Kidney (tissue), 14 donors: Measurements from ENCODE around the gene EGR2. TPM values are rescaled to one million over a fixed set of nuclear protein-coding genes. Genes with fewer than 3 reads are reported as not detected.

Experiments used
- DNase-seq, 5 donors: peaks; one replicate each; pipeline ENCODE4 v3.0.0-alpha.2; 2013 to 2020
- FAIRE-seq: peaks from 2 replicates; lab custom pipeline; 2012; peaks lifted over from hg19 to GRCh38; lab: Jason Lieb, UNC
- H3K27ac ChIP-seq, 2 donors: one replicate each; pipeline ENCODE4 v1.7.0; 2013; ENCODE audit warnings: low read depth in 2 of 2, low read length in 2 of 2, inconsistent platforms in 1 of 2
- H3K27me3 ChIP-seq: one replicate; pipeline ENCODE4 v1.7.1; 2013; ENCODE audit warnings: low read length, inconsistent platforms; ENCODE audit not compliant: control insufficient read depth, insufficient read depth
- H3K36me3 ChIP-seq, 3 donors: one replicate each; pipeline versions ENCODE4 v1.7.0 to v1.7.1; 2013; ENCODE audit warnings: low read length in 3 of 3, control low read depth in 1 of 3, inconsistent platforms in 1 of 3; ENCODE audit not compliant: insufficient read depth in 3 of 3, control insufficient read depth in 2 of 3
- H3K4me1 ChIP-seq, 3 donors: one replicate each; pipeline versions ENCODE4 v1.7.0 to v1.7.1; 2013; ENCODE audit warnings: low read length in 3 of 3, inconsistent platforms in 1 of 3, low read depth in 1 of 3; ENCODE audit not compliant: control insufficient read depth in 2 of 3, insufficient read depth in 2 of 3
- H3K4me3 ChIP-seq, 3 donors: one replicate each; pipeline versions ENCODE4 v1.7.0 to v1.8.1; 2013; ENCODE audit warnings: low read length in 3 of 3, control low read depth in 1 of 3, inconsistent platforms in 1 of 3
- H3K9ac ChIP-seq, 3 donors: one replicate each; pipeline versions ENCODE4 v1.7.0 to v1.7.1; 2013; ENCODE audit warnings: low read length in 3 of 3, control low read depth in 1 of 3, inconsistent platforms in 1 of 3
- H3K9me3 ChIP-seq, 3 donors: one replicate each; pipeline versions ENCODE4 v1.7.0 to v1.7.1; 2013; ENCODE audit warnings: low read length in 3 of 3, control low read depth in 1 of 3, inconsistent platforms in 1 of 3; ENCODE audit not compliant: control insufficient read depth in 2 of 3, insufficient read depth in 1 of 3
- CTCF ChIP-seq: IDR thresholded peaks from 3 replicates; pipeline ENCODE4 v1.5.1; 2012; ENCODE audit warnings: mild to moderate bottlenecking, moderate library complexity, borderline replicate concordance; ENCODE audit not compliant: insufficient read depth; ENCODE audit errors: extremely low read depth
- intact Hi-C: fragments of 100-400 bp; cut with DNase I; formaldehyde crosslinking; loops from one replicate; pipeline ENCODE4 v1.11.1; 2022
- polyA plus RNA-seq: library from polyadenylated mRNA; stranded (reverse); fragments of 350-450 nt; fragmentation: Illumina TruSeq; extraction: RNeasy Lipid Tissue Mini Kit (QIAGEN cat#74804); gene quantifications from one replicate; pipeline ENCODE4 v1.2.3, GENCODE V29; 2014; ENCODE audit warnings: low read depth, low replicate concordance; ENCODE audit not compliant: insufficient read depth
- total RNA-seq: library from RNA; stranded (reverse); fragmentation: NEBNext Ultra II Directional; extraction: Animal tissue kit (Norgen Biotek cat#: 25700); gene quantifications from one replicate; pipeline ENCODE4 v1.2.1, GENCODE V29; 2021
- donor health status: control.
- donor health status: control.
- donor health status: control.
- donor health status: control.
- donor health status: control.
- donor health status: DM: yes; HTN: yes; CAD: no.
- donor health status: Normal renal cell carcinoma (clear cell type).

EGR2 gene
- total and polyA plus RNA-seq, 2 donors from 2014 or later: 0.30 to 1.6 TPM

GRCh38 chr10:62806251-62806650 is 9.9 kb downstream of the EGR2 start:
- no peak for TF ChIP-seq CTCF
- peak overlapping the region in 1 of 3 donors; percentile 17 for H3K9ac ChIP-seq
- no peaks in the 10 kb centered on the region for H3K27me3 ChIP-seq
- no peak for FAIRE-seq
- intact Hi-C loops: no loop called here
- no peaks in the 10 kb centered on the region for H3K36me3 ChIP-seq
- peak overlapping the region; percentile 14 to 90 (median 65) for H3K4me3 ChIP-seq
- no peak for DNase-seq
- no peaks in the 10 kb centered on the region for H3K9me3 ChIP-seq
- H3K4me1 ChIP-seq: peaks cover 2 to 18% (median 10%) of the 10 kb centered on the region in 3 donors
- no peak overlapping the region for H3K27ac ChIP-seq

GRCh38 chr10:62805231-62806099 is 10.7 kb downstream of the EGR2 start:
- Histone ChIP-seq H3K27me3 (no peaks in the 10 kb centered on the region), H3K36me3 (no peaks in the 10 kb centered on the region), H3K9me3 (no peaks in the 10 kb centered on the region), H3K27ac (peak overlapping the region; percentile 80 to 99), H3K9ac (peak overlapping the region; percentile 56 to 78 (median 71)), H3K4me1 (peaks cover 2 to 18% (median 10%) of the 10 kb centered on the region in 3 donors), H3K4me3 (peak overlapping the region; percentile 65 to 90 (median 86))
- no peak for TF ChIP-seq CTCF
- FAIRE-seq: no peak
- intact Hi-C loops: no loop called here
- peak; percentile 56 to 87 (median 69) for DNase-seq

GRCh38 chr10:62804356-62805230 is 11.6 kb downstream of the EGR2 start, which contains the start of gene ADO:
Gene ADO (plus strand): TSS chr10:62804720. CDS start chr10:62805060, 340 bp downstream.
- Histone ChIP-seq H3K4me1 (peaks cover 2 to 18% (median 10%) of the 10 kb centered on the region in 3 donors), H3K27me3 (no peaks in the 10 kb centered on the region), H3K27ac (peak within 1 kb of the TSS; percentile 80 to 99), H3K9me3 (no peaks in the 10 kb centered on the region), H3K36me3 (no peaks in the 10 kb centered on the region), H3K4me3 (peak within 1 kb of the TSS; percentile 65 to 90 (median 86)), H3K9ac (peak within 1 kb of the TSS; percentile 57 to 78 (median 71))
- no peak for TF ChIP-seq CTCF
- no peak for FAIRE-seq
- peak; percentile 91 to 96 (median 94) for DNase-seq
- intact Hi-C loops: no loop called here
